ENCODE measurements around the gene ANP32B.

The ANP32B gene

DNA sequence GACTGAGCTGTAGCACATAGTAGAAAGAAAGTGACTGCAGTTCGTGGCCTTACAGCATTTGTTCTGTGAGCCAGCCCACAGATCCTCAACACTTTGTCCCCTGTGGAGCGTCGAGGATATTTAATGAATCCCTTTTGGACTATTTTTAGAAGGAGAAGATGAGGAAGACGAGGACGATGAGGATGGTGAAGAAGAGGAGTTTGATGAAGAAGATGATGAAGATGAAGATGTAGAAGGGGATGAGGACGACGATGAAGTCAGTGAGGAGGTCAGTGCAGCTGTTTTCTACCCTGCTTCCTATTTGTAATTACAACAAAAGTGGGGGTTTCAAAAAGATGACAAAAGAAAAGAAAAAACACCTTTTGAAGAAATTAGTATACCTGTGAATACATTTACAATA lies 28.0 kb downstream of the ANP32B start:
- TF ChIP-seq SIN3A (IDR thresholded peaks at IDR 0.05; ENCODE audit: borderline replicate concordance, insufficient read depth, low read length) (no peak), POLR2AphosphoS5 (IDR thresholded peaks at IDR 0.05; ENCODE audit: low read depth, low read length) (no peak), FOXP2 (optimal IDR thresholded peaks at IDR 0.05; ENCODE audit: borderline replicate concordance, extremely low read depth, extremely low read length, insufficient read depth) (no peak), TAF1 (IDR thresholded peaks at IDR 0.05; ENCODE audit: borderline replicate concordance, insufficient read depth, low read length) (no peak)
- TF ChIP-seq, protein P1, sequence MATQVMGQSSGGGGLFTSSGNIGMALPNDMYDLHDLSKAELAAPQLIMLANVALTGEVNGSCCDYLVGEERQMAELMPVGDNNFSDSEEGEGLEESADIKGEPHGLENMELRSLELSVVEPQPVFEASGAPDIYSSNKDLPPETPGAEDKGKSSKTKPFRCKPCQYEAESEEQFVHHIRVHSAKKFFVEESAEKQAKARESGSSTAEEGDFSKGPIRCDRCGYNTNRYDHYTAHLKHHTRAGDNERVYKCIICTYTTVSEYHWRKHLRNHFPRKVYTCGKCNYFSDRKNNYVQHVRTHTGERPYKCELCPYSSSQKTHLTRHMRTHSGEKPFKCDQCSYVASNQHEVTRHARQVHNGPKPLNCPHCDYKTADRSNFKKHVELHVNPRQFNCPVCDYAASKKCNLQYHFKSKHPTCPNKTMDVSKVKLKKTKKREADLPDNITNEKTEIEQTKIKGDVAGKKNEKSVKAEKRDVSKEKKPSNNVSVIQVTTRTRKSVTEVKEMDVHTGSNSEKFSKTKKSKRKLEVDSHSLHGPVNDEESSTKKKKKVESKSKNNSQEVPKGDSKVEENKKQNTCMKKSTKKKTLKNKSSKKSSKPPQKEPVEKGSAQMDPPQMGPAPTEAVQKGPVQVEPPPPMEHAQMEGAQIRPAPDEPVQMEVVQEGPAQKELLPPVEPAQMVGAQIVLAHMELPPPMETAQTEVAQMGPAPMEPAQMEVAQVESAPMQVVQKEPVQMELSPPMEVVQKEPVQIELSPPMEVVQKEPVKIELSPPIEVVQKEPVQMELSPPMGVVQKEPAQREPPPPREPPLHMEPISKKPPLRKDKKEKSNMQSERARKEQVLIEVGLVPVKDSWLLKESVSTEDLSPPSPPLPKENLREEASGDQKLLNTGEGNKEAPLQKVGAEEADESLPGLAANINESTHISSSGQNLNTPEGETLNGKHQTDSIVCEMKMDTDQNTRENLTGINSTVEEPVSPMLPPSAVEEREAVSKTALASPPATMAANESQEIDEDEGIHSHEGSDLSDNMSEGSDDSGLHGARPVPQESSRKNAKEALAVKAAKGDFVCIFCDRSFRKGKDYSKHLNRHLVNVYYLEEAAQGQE (IDR thresholded peaks at IDR 0.05; ENCODE audit: insufficient read depth in 1 of 2, low read depth in 2 of 2, low read length in 2 of 2): no peak

DNA sequence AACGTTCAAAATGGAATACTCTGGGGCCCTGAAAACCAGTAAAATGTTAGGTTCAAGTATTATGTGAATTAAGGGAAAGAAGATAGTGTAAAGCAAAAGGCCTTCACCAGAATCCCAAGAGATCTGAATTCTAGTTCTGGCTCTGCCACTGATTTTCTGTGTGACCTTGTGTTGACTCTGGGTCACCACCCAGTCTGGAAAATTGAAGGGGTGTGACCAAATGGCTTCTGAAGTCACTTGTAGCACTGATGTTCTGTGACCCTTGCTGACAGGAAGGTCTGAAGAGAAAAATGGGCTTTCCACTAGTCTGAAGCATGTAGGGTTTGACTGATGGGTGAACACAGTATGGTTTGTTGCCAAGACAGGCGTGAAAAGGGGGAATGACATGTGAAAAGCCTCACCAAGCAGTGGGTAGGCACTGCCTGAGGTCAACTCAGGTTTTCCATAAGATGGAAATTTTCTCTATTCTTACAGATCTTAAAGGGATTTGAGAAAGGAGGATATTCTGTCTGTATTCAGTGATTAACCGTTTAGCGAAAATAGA lies 33.1 kb downstream of the ANP32B start:
- TF ChIP-seq FOXP2 (optimal IDR thresholded peaks at IDR 0.05; ENCODE audit: borderline replicate concordance, extremely low read depth, extremely low read length, insufficient read depth): no peak

DNA sequence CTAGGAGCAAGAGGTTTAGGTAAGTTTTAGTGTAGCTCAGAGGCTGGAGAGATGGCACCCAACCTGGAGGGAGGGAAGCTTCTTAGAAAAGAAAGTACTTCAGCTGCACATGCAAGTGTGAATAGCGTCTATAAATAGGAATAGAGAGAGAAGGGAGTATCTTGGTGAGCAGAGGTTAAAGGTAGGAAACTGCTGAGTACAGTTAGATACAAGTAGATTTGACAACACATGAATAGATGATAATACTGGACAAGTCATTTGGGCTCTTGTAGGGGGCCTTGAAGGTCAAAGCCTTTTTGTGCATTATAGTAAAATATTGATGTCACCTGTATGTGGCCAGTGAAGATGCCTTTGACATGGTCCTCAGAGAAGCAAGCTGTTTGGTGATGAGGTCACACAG lies 34.2 kb downstream of the ANP32B start:
- TF ChIP-seq POLR2AphosphoS5 (IDR thresholded peaks at IDR 0.05; ENCODE audit: low read depth, low read length): no peak
- TF ChIP-seq SIN3A (IDR thresholded peaks at IDR 0.05; ENCODE audit: borderline replicate concordance, insufficient read depth, low read length): no peak
- TF ChIP-seq, protein P1 (IDR thresholded peaks at IDR 0.05; ENCODE audit: insufficient read depth in 1 of 2, low read depth in 2 of 2, low read length in 2 of 2): no peak
- TF ChIP-seq TAF1 (IDR thresholded peaks at IDR 0.05; ENCODE audit: borderline replicate concordance, insufficient read depth, low read length): no peak
- TF ChIP-seq FOXP2 (optimal IDR thresholded peaks at IDR 0.05; ENCODE audit: borderline replicate concordance, extremely low read depth, extremely low read length, insufficient read depth): no peak

DNA sequence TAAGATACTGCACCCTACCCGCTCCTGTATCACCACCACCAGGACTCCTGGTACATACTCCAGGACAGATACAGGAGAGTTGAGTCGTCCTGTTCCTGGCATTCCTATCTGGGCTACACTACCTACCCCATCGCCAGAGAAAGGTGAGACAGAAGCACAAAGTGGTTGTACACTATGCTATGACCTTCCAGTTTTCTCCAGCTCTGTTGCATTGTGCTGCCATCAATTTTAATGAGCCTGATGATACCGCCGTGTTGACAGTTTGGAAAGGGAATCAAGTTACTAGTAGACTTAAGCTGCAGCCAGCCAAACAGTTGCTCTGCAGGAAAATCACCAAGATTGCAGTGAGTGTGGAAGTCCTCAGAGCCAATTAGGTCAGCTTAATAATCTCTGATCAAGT lies 35.2 kb downstream of the ANP32B start:
- TF ChIP-seq POLR2AphosphoS5 (IDR thresholded peaks at IDR 0.05; ENCODE audit: low read depth, low read length): no peak
- TF ChIP-seq SIN3A (IDR thresholded peaks at IDR 0.05; ENCODE audit: borderline replicate concordance, insufficient read depth, low read length): no peak
- TF ChIP-seq, protein P1 (IDR thresholded peaks at IDR 0.05; ENCODE audit: insufficient read depth in 1 of 2, low read depth in 2 of 2, low read length in 2 of 2): no peak
- TF ChIP-seq FOXP2 (optimal IDR thresholded peaks at IDR 0.05; ENCODE audit: borderline replicate concordance, extremely low read depth, extremely low read length, insufficient read depth): no peak
- no peak for TF ChIP-seq TAF1 (IDR thresholded peaks at IDR 0.05; ENCODE audit: borderline replicate concordance, insufficient read depth, low read length)

DNA sequence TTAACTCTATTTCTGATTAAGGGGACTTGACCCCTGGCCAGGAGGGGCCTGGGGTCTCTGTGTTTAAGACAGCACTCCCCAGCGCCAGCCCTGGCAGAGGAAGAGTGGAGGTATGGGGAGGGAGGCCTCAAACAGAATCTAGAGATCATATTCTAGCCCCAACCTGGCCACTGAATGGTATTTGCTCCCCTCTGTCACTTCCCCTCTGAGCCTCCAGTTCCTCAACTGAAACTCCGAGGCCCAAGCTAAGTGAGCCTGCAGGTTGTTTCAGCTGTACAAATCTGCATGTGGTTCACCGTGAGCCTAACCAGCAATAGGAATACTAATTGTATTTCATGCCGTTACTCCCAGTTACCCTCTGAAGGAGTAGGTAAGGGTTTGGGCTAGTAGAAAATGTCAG lies 36.0 kb downstream of the ANP32B start:
- TF ChIP-seq, protein P1 (IDR thresholded peaks at IDR 0.05; ENCODE audit: insufficient read depth in 1 of 2, low read depth in 2 of 2, low read length in 2 of 2): no peak
- no peak for TF ChIP-seq FOXP2 (optimal IDR thresholded peaks at IDR 0.05; ENCODE audit: borderline replicate concordance, extremely low read depth, extremely low read length, insufficient read depth)
- no peak for TF ChIP-seq TAF1 (IDR thresholded peaks at IDR 0.05; ENCODE audit: borderline replicate concordance, insufficient read depth, low read length)
- no peak for TF ChIP-seq POLR2AphosphoS5 (IDR thresholded peaks at IDR 0.05; ENCODE audit: low read depth, low read length)

Measured in PFSK-1 (cell line).